ENCODE results near the gene PGGT1B. TPM values are rescaled to one million over a fixed set of nuclear protein-coding genes. Genes with fewer than 3 reads are reported as not detected.

The PGGT1B gene
- total RNA-seq, 4 donors from 2014 or later, result 5.5 to 13.2 (median 10.4) TPM

DNA sequence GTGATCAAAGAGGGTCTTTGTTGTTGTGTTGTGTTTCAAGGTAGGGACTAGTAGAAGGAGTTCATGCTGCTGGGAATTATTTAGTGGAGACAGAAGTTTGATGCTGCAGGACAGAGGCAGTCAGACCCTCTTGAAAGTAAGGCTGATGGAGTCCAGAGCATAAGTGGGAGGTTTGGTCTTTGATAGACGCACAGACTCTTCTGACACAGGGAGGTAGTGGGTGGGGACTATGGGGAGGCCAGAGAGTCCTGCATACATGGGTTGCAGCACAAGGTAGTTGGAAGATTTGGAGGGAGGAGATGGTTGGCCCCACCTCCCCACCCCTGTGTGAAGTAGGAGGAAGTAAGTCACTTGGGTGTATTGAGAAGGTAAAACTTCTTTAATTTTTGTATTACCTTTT is 36.1 kb upstream of the PGGT1B start:
- H3K9me3 ChIP-seq, result no peaks in the 10 kb centered on the region
- no peak for DNase-seq (ENCODE audit: low spot score in 2 of 2)
- H3K27ac ChIP-seq, result no peak overlapping the region
- no peaks in the 10 kb centered on the region for H3K36me3 ChIP-seq
- no peak overlapping the region for H3K4me3 ChIP-seq
- H3K27me3 ChIP-seq, result no peaks in the 10 kb centered on the region
- peaks cover 0 to 14% (median 5%) of the 10 kb centered on the region in 4 donors for H3K4me1 ChIP-seq
- TF ChIP-seq EP300 (IDR thresholded peaks at IDR 0.05), result no peak
- TF ChIP-seq POLR2A (IDR thresholded peaks at IDR 0.05), result no peak
- TF ChIP-seq, protein P1, sequence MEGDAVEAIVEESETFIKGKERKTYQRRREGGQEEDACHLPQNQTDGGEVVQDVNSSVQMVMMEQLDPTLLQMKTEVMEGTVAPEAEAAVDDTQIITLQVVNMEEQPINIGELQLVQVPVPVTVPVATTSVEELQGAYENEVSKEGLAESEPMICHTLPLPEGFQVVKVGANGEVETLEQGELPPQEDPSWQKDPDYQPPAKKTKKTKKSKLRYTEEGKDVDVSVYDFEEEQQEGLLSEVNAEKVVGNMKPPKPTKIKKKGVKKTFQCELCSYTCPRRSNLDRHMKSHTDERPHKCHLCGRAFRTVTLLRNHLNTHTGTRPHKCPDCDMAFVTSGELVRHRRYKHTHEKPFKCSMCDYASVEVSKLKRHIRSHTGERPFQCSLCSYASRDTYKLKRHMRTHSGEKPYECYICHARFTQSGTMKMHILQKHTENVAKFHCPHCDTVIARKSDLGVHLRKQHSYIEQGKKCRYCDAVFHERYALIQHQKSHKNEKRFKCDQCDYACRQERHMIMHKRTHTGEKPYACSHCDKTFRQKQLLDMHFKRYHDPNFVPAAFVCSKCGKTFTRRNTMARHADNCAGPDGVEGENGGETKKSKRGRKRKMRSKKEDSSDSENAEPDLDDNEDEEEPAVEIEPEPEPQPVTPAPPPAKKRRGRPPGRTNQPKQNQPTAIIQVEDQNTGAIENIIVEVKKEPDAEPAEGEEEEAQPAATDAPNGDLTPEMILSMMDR (IDR thresholded peaks at IDR 0.05), result no peak
- 56% methylated on average over 1 of the region's 1 CpG for WGBS, 2 donors

DNA sequence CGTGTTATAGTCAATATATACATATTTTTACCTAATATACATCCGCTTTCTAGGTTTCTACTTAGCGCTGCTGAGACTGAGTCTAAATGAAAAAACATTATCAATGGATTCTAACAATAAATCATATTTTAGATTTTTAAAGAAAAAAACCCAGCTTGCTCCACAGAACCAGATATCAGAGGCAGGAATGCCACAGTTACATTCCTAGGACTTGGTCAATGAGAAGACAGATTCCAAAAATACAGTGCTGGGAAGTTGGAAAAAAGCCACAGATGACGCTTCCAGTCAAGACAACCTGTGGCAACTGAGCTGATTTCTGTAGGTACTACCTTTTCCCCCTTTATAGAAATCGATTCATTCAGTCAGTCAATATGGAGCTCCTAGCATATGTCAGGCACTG is 34.4 kb upstream of the PGGT1B start:
- peak overlapping the region in 3 of 4 donors; percentile 78 to 96 (median 80) for H3K4me3 ChIP-seq
- peaks cover 0 to 8% (median 0%) of the 10 kb centered on the region in 4 donors for H3K9me3 ChIP-seq
- 60 to 65% methylated on average over 5 of the region's 5 CpGs for WGBS, 2 donors
- H3K4me1 ChIP-seq, result peaks cover 0 to 14% (median 5%) of the 10 kb centered on the region in 4 donors
- H3K27me3 ChIP-seq, result no peaks in the 10 kb centered on the region
- no peak overlapping the region for H3K27ac ChIP-seq
- no peak for DNase-seq (ENCODE audit: low spot score in 2 of 2)
- no peak for TF ChIP-seq EP300 (IDR thresholded peaks at IDR 0.05)
- TF ChIP-seq POLR2A (IDR thresholded peaks at IDR 0.05), result no peak
- TF ChIP-seq, protein P1 (IDR thresholded peaks at IDR 0.05), result no peak
- peaks cover 0 to 4% (median 0%) of the 10 kb centered on the region in 3 donors for H3K36me3 ChIP-seq

DNA sequence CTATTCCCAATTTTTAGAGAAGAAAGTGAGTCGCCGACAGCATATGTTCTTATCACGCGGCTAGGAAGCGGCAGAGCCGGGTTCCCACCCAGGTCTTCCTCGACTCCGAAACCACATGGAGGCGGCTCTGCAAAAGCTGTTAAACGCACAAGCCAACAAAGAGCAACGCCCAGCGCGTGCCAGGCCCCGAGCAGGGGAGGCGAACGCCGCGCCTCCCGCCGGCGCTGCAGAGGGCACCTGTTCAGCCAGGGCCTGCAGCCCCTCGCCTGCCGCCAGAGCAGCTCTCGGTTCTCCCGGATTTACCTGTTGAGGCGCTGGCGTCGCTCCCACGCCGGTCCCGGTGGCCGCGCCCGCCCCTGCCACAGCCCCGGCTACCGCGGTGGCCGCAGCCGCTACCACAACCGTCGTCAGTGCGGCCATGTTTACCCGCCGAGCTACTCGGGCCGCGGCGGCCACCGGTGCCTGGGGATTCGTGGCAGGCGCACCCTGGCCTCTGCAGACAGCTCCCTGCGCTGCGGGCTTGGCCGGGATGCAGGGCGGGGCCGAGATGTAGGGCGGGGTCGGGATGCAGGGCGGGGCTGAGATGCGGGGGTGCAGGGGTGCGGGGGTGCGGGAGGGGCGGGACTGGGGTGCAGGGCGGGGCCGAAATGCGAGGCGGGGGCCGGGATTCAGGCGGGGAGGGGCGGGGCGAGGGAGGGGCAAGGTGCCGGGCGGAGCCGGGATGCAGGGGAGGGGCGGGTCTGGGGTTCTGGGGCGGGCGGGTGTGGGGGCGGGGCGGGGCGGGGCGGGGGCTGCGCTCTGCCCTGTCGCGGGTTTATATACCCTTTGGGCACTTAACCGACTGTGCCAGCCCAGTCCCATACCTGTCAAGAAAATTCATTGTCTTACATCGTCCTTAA is 33.7 kb upstream of the PGGT1B start, which contains the start of gene CCDC112:
TSS of gene CCDC112 (minus strand) at position 531 of the 899 bp plus-strand sequence. CDS start at position 420, 111 bp downstream.
- TF ChIP-seq, protein P1 (IDR thresholded peaks at IDR 0.05), result no peak
- peak in 1 of 2 donors; percentile 66 for TF ChIP-seq EP300 (IDR thresholded peaks at IDR 0.05)
- peak in 1 of 2 donors; percentile 50 for TF ChIP-seq POLR2A (IDR thresholded peaks at IDR 0.05)
- H3K4me3 ChIP-seq, result peak within 1 kb of the TSS; percentile 68 to 96 (median 79)
- peaks cover 0 to 13% (median 0%) of the 10 kb centered on the region in 4 donors for H3K9me3 ChIP-seq
- DNase-seq (ENCODE audit: low spot score in 2 of 2), result peak; percentile 37 to 48
- H3K27me3 ChIP-seq, result no peaks in the 10 kb centered on the region
- peaks cover 0 to 14% (median 5%) of the 10 kb centered on the region in 4 donors for H3K4me1 ChIP-seq
- peaks cover 0 to 4% (median 0%) of the 10 kb centered on the region in 3 donors for H3K36me3 ChIP-seq
- peak within 1 kb of the TSS in 3 of 4 donors; percentile 14 to 83 (median 76) for H3K27ac ChIP-seq
- 1 to 2% methylated on average over 17 to 22 of the region's 86 CpGs for WGBS, 2 donors

DNA sequence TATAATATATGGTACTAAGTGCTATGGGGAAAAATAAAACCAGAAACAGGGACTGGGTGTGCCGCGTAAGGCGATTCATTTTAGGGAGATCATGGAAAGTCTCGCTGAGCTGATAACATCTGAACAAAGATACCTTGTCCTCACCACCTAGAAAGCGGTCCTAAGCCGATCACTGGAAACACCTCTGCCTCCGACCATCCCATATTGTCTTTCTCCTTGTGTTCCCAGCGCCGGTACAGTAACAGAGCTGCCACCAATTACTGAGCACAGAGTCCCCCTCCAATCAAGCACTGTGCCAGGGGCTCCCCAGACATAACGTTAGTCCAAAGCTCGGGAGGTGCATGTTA is 33.1 kb upstream of the PGGT1B start:
- peaks cover 0 to 13% (median 0%) of the 10 kb centered on the region in 4 donors for H3K9me3 ChIP-seq
- H3K36me3 ChIP-seq, result peaks cover 0 to 4% (median 0%) of the 10 kb centered on the region in 3 donors
- WGBS, 2 donors, result 17 to 20% methylated on average over 11 of the region's 11 CpGs
- H3K4me3 ChIP-seq, result peak overlapping the region; percentile 68 to 96 (median 79)
- no peak for DNase-seq (ENCODE audit: low spot score in 2 of 2)
- no peaks in the 10 kb centered on the region for H3K27me3 ChIP-seq
- peak overlapping the region in 3 of 4 donors; percentile 14 to 83 (median 76) for H3K27ac ChIP-seq
- peaks cover 0 to 14% (median 5%) of the 10 kb centered on the region in 4 donors for H3K4me1 ChIP-seq
- TF ChIP-seq, protein P1 (IDR thresholded peaks at IDR 0.05), result no peak
- TF ChIP-seq EP300 (IDR thresholded peaks at IDR 0.05) (no peak), POLR2A (IDR thresholded peaks at IDR 0.05) (no peak)

DNA sequence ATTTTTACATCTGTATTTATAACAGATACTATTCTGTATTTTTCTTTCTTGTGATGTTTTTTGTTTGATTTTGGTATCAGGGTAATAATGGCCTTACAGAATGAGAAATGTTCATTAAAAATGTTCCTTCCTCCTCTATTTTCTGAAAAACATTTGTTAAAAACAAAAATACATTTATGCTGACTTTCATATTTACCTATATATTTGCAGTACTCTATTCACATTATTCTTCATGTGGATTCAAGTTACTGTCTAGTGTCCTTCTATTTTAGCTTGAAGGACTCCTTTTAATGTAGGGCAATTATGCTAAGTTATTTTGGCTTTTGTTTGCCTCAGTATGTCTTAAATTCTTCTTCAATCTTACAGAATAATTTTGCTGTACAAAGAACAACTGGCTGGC is 28.7 kb upstream of the PGGT1B start:
- no peak for DNase-seq (ENCODE audit: low spot score in 2 of 2)
- peaks cover 0 to 10% (median 5%) of the 10 kb centered on the region in 4 donors for H3K4me1 ChIP-seq
- TF ChIP-seq POLR2A (IDR thresholded peaks at IDR 0.05) (no peak), EP300 (IDR thresholded peaks at IDR 0.05) (no peak)
- TF ChIP-seq, protein P1 (IDR thresholded peaks at IDR 0.05), result no peak
- peaks cover 0 to 13% (median 0%) of the 10 kb centered on the region in 4 donors for H3K9me3 ChIP-seq
- H3K27me3 ChIP-seq, result no peaks in the 10 kb centered on the region
- peaks cover 0 to 4% (median 0%) of the 10 kb centered on the region in 3 donors for H3K36me3 ChIP-seq
- no peak overlapping the region for H3K4me3 ChIP-seq
- no peak overlapping the region for H3K27ac ChIP-seq
